ENCODE data around the gene DHCR24. TPM values are rescaled to one million over a fixed set of nuclear protein-coding genes. Genes with fewer than 3 reads are reported as not detected.

DHCR24 gene
- total and polyA plus RNA-seq, 10 donors = 7.0 to 370 (median 218) TPM

- intact Hi-C loops (cut with DNase I; ENCODE audit: low total_unique reads) = no loop called here
- TF ChIP-seq POLR2AphosphoS5 (IDR thresholded peaks at IDR 0.05) (no peak), POLR2A (IDR thresholded peaks at IDR 0.05) (no peak), CTCF (IDR thresholded peaks at IDR 0.05 in 8 of 11, conservative IDR thresholded peaks at IDR 0.05 in 3 of 11) (no peak)
- H3K4me3 ChIP-seq = no peak overlapping the region
- peaks cover 0 to 5% (median 0%) of the 10 kb centered on the region in 7 donors for H3K27me3 ChIP-seq (replicated peaks in 1 of 7)
- no peak for DNase-seq
- H3K36me3 ChIP-seq = no peaks in the 10 kb centered on the region
- no peak overlapping the region for H3K27ac ChIP-seq
- H3K9me3 ChIP-seq = no peaks in the 10 kb centered on the region
- peaks cover 0 to 5% (median 0%) of the 10 kb centered on the region in 6 donors for H3K4me1 ChIP-seq
- WGBS, 5 donors = 72 to 78% (median 75%) methylated on average over 13 of the region's 13 CpGs
Measured at GRCh38 chr1:54812801-54813484, 74.1 kb downstream of the DHCR24 start.

- WGBS, 5 donors = 82 to 91% (median 83%) methylated on average over 15 to 18 of the region's 18 CpGs
- H3K4me1 ChIP-seq = peaks cover 0 to 5% (median 0%) of the 10 kb centered on the region in 6 donors
- no peaks in the 10 kb centered on the region for H3K36me3 ChIP-seq
- TF ChIP-seq CTCF (IDR thresholded peaks at IDR 0.05 in 8 of 11, conservative IDR thresholded peaks at IDR 0.05 in 3 of 11) (no peak), POLR2AphosphoS5 (IDR thresholded peaks at IDR 0.05) (no peak), POLR2A (IDR thresholded peaks at IDR 0.05) (no peak)
- peaks cover 0 to 5% (median 0%) of the 10 kb centered on the region in 7 donors for H3K27me3 ChIP-seq (replicated peaks in 1 of 7)
- no peak overlapping the region for H3K4me3 ChIP-seq
- no peaks in the 10 kb centered on the region for H3K9me3 ChIP-seq
- H3K27ac ChIP-seq = no peak overlapping the region
- intact Hi-C loops (cut with DNase I; ENCODE audit: low total_unique reads) = no loop called here
- no peak for DNase-seq
Measured at GRCh38 chr1:54811739-54812655, 75.0 kb downstream of the DHCR24 start.

GRCh38 chr1:54811066-54811465, 75.9 kb downstream of the DHCR24 start:
- Histone ChIP-seq H3K9me3 (no peaks in the 10 kb centered on the region), H3K4me1 (peaks cover 0 to 5% (median 0%) of the 10 kb centered on the region in 6 donors), H3K36me3 (no peaks in the 10 kb centered on the region), H3K4me3 (no peak overlapping the region), H3K27ac (no peak overlapping the region), H3K27me3 (replicated peaks in 1 of 7) (peaks cover 0 to 5% (median 0%) of the 10 kb centered on the region in 7 donors)
- intact Hi-C loops (cut with DNase I; ENCODE audit: low total_unique reads) = no loop called here
- TF ChIP-seq CTCF (IDR thresholded peaks at IDR 0.05 in 8 of 11, conservative IDR thresholded peaks at IDR 0.05 in 3 of 11) (no peak), POLR2AphosphoS5 (IDR thresholded peaks at IDR 0.05) (no peak), POLR2A (IDR thresholded peaks at IDR 0.05) (no peak)
- DNase-seq = no peak
- WGBS, 5 donors = 88 to 91% (median 89%) methylated on average over 5 of the region's 5 CpGs

Measured in spleen (tissue), 11 donors.